HepG2 (cell line): ENCODE data around the gene TAF3. TPM values are rescaled to one million over a fixed set of nuclear protein-coding genes. Genes with fewer than 3 reads are reported as not detected.
A peak's percentile ranks its signal among the peaks of the same experiment; 100 is the strongest.

Experiments
- ARID2 ChIP-seq: sonication (generic); formaldehyde crosslinking; IDR thresholded peaks from 2 replicates; pipeline ENCODE4 v1.8.1; 2022; ENCODE audit warnings: mild to moderate bottlenecking, missing genetic modification reagents, borderline replicate concordance
- ATF1 ChIP-seq: IDR thresholded peaks from 2 replicates; pipeline ENCODE4 v1.6.1; 2016; ENCODE audit warnings: mild to moderate bottlenecking, control low read depth
- DPF2 ChIP-seq: sonication (generic); formaldehyde crosslinking; IDR thresholded peaks from 2 replicates; pipeline ENCODE4 v1.4.0; 2020; ENCODE audit warnings: mild to moderate bottlenecking, low read depth, missing genetic modification reagents, borderline replicate concordance
- FOXK2 ChIP-seq: fragments of 450-650 bp; IDR thresholded peaks from 2 replicates; pipeline ENCODE4 v1.6.1; 2016
- FOXP1 ChIP-seq, 2 experiments: fragments of 450-650 bp in 1 of 2; IDR thresholded peaks; 2 replicates each; pipeline ENCODE4 v1.6.1; 2017 to 2018; ENCODE audit warnings: antibody characterized with exemption in 1 of 2
- GFI1 ChIP-seq: sonication (generic); formaldehyde crosslinking; IDR thresholded peaks from 2 replicates; pipeline ENCODE4 v1.5.0; 2020; ENCODE audit warnings: missing genetic modification reagents, mild to moderate bottlenecking, borderline replicate concordance
- HOXA9 ChIP-seq: sonication (generic); formaldehyde crosslinking; IDR thresholded peaks from 2 replicates; pipeline ENCODE4 v1.8.1; 2022; ENCODE audit warnings: missing genetic modification reagents, mild to moderate bottlenecking, moderate library complexity, borderline replicate concordance
- JDP2 ChIP-seq: sonication (generic); formaldehyde crosslinking; IDR thresholded peaks from 2 replicates; pipeline ENCODE4 v1.8.1; 2022; ENCODE audit warnings: missing genetic modification reagents, borderline replicate concordance
- MED13 ChIP-seq: sonication (generic); formaldehyde crosslinking; IDR thresholded peaks from 2 replicates; pipeline ENCODE4 v1.5.0; 2020; ENCODE audit warnings: missing genetic modification reagents
- MTF2 ChIP-seq: sonication (generic); formaldehyde crosslinking; IDR thresholded peaks from 2 replicates; pipeline ENCODE4 v1.5.0; 2020; ENCODE audit warnings: missing genetic modification reagents, borderline replicate concordance
- MXI1 ChIP-seq: IDR thresholded peaks from 3 replicates; pipeline ENCODE4 v1.6.1; 2012; ENCODE audit warnings: low read depth, low read length, inconsistent platforms, borderline replicate concordance
- NFYC ChIP-seq: IDR thresholded peaks from 2 replicates; pipeline ENCODE4 v1.6.1; 2016; ENCODE audit warnings: missing genetic modification reagents, missing compliant biosample characterization
- NR1H2 ChIP-seq: sonication (generic); formaldehyde crosslinking; IDR thresholded peaks from 2 replicates; pipeline ENCODE4 v1.8.1; 2022; ENCODE audit warnings: low read depth, missing genetic modification reagents, borderline replicate concordance
- RORA ChIP-seq: sonication (generic); formaldehyde crosslinking; IDR thresholded peaks from 2 replicates; pipeline ENCODE4 v1.5.0; 2020; ENCODE audit warnings: mild to moderate bottlenecking, missing genetic modification reagents, moderate library complexity
- SNAPC2 ChIP-seq: sonication (generic); formaldehyde crosslinking; IDR thresholded peaks from 2 replicates; pipeline ENCODE4 v1.8.1; 2022; ENCODE audit warnings: mild to moderate bottlenecking, missing genetic modification reagents
- STAG1 ChIP-seq: sonication (generic); formaldehyde crosslinking; IDR thresholded peaks from 2 replicates; pipeline ENCODE4 v1.4.0; 2020; ENCODE audit warnings: missing genetic modification reagents
- SUZ12 ChIP-seq: fragments of 150-350 bp; IDR thresholded peaks from 2 replicates; pipeline ENCODE4 v1.6.1; 2014; ENCODE audit warnings: low read depth, low read length
- ZFP36L1 ChIP-seq: sonication (generic); formaldehyde crosslinking; IDR thresholded peaks from 2 replicates; pipeline ENCODE4 v1.8.0; 2022; ENCODE audit warnings: mild to moderate bottlenecking, missing genetic modification reagents, moderate library complexity
- ZNF24 ChIP-seq: fragments of 450-650 bp; IDR thresholded peaks from 2 replicates; pipeline ENCODE4 v1.6.1; 2017; ENCODE audit warnings: antibody characterized with exemption, mild to moderate bottlenecking
- ZNF441 ChIP-seq: sonication (generic); formaldehyde crosslinking; IDR thresholded peaks from 2 replicates; pipeline ENCODE4 v1.7.0; 2021; ENCODE audit warnings: missing genetic modification reagents, borderline replicate concordance
- ZNF549 ChIP-seq: sonication (generic); formaldehyde crosslinking; IDR thresholded peaks from 2 replicates; pipeline ENCODE4 v1.5.0; 2020; ENCODE audit warnings: missing genetic modification reagents
- ZNF782 ChIP-seq: sonication (generic); formaldehyde crosslinking; IDR thresholded peaks from 2 replicates; pipeline ENCODE4 v1.4.0; 2020; ENCODE audit warnings: missing genetic modification reagents, mild to moderate bottlenecking, borderline replicate concordance
- ZSCAN22 ChIP-seq: sonication (generic); formaldehyde crosslinking; IDR thresholded peaks from 2 replicates; pipeline ENCODE4 v1.4.0; 2020; ENCODE audit warnings: mild to moderate bottlenecking, missing genetic modification reagents
- polyA plus RNA-seq, 8 experiments: library from polyadenylated mRNA; depleted of rRNA in 3 of 8; stranded (reverse) in 7 of 8; unstranded in 1 of 8; fragments of >200 nt; fragmentation: Illumina TruSeq in 4 of 8; extraction: Trizol in 4 of 8; gene quantifications; 2 replicates each; pipeline versions ENCODE4 v1.2.1 to v1.2.3, GENCODE V29; 2011 to 2016; ENCODE audit warnings: low read depth in 4 of 8, missing spikeins in 1 of 8, mixed read lengths in 1 of 8; ENCODE audit not compliant: insufficient read depth in 1 of 8
- total RNA-seq, 5 experiments: library from RNA; depleted of rRNA; stranded (reverse); fragments of >200 nt; fragmentation: Illumina TruSeq; extraction: Trizol; gene quantifications; 2 replicates each; pipeline ENCODE4 v1.2.3, GENCODE V29; 2016; ENCODE audit warnings: low read depth in 1 of 5
- TF ChIP-seq, protein P1 (sequence below): sonication (generic); formaldehyde crosslinking; IDR thresholded peaks from 2 replicates; pipeline ENCODE4 v1.4.0; 2020; ENCODE audit warnings: missing genetic modification reagents
- TF ChIP-seq, protein P2 (sequence below): fragments of 450-650 bp; IDR thresholded peaks from 2 replicates; pipeline ENCODE4 v1.6.1; 2017; ENCODE audit warnings: mild to moderate bottlenecking
- TF ChIP-seq, protein P3 (sequence below): sonication (generic); formaldehyde crosslinking; IDR thresholded peaks from 2 replicates; pipeline ENCODE4 v1.9.0; 2021; ENCODE audit warnings: missing genetic modification reagents, borderline replicate concordance
- TF ChIP-seq, protein P4 (sequence below): sonication (generic); formaldehyde crosslinking; IDR thresholded peaks from 2 replicates; pipeline ENCODE4 v1.5.1; 2020; ENCODE audit warnings: missing genetic modification reagents, mild to moderate bottlenecking, borderline replicate concordance

TAF3 gene
- total and polyA plus RNA-seq, 2 of the 13 experiments (the other 11 are each of a cell fraction or from before 2014, with no cell fraction given), result 1.7 to 2.9 TPM

DNA sequence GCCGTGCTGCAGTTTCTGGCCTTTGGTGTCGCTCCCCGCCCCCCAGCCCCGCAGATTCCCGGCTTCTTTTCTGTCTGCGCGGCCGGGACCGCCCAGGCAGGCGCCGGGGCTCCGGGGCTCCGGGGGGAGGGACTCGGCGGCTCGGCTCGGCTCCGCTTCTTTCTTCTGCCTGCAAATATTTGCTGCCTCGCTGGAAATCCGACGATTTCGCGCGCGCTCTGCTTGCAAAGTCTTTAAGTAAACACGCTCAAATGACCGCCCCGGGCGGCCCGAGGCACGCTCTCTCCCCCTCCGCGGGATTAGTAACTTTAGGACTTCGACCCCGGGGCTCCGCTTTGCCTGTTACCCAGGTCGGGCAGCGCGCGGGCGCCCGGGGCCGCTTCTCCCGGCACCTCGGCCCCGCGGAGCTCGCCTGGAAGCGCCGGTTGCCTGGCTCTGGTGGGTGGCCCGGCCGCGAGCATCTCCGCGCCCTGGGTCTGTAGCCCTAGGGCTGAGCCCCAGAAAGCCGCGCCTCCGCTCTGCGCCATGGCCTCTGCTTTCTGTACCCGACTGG, 232.3 kb downstream of the TAF3 start (continued):
- TF ChIP-seq, protein P1, sequence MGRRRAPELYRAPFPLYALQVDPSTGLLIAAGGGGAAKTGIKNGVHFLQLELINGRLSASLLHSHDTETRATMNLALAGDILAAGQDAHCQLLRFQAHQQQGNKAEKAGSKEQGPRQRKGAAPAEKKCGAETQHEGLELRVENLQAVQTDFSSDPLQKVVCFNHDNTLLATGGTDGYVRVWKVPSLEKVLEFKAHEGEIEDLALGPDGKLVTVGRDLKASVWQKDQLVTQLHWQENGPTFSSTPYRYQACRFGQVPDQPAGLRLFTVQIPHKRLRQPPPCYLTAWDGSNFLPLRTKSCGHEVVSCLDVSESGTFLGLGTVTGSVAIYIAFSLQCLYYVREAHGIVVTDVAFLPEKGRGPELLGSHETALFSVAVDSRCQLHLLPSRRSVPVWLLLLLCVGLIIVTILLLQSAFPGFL (CRISPR knock-in tag), result no peak
- TF ChIP-seq ARID2 (CRISPR knock-in tag) (no peak), RORA (CRISPR knock-in tag) (no peak), FOXP1 (IDR thresholded peaks at IDR 0.05) (no peak), FOXP1 (CRISPR knock-in tag; IDR thresholded peaks at IDR 0.05) (peak; percentile 60; the same call in 1 of the 2 replicates), DPF2 (CRISPR knock-in tag) (no peak), NFYC (no peak), NR1H2 (CRISPR knock-in tag) (no peak), ZNF441 (peak; percentile 74; the same call in 1 of the 2 replicates), SUZ12 (no peak), GFI1 (peak; percentile 89), SNAPC2 (CRISPR knock-in tag) (no peak), ZNF549 (CRISPR knock-in tag) (peak; percentile 95), STAG1 (CRISPR knock-in tag) (0 out of 2 replicates have a peak, but pooled peaks have one; percentile 5), ATF1 (CRISPR knock-in tag) (no peak), MED13 (CRISPR knock-in tag) (no peak), FOXK2 (no peak), ZFP36L1 (CRISPR knock-in tag) (no peak), ZNF24 (no peak), ZSCAN22 (CRISPR knock-in tag) (no peak), JDP2 (CRISPR knock-in tag) (no peak), MXI1 (no peak), MTF2 (CRISPR knock-in tag) (no peak), HOXA9 (no peak), ZNF782 (CRISPR knock-in tag) (peak; percentile 37; the same call in 1 of the 2 replicates)
- TF ChIP-seq, protein P2, sequence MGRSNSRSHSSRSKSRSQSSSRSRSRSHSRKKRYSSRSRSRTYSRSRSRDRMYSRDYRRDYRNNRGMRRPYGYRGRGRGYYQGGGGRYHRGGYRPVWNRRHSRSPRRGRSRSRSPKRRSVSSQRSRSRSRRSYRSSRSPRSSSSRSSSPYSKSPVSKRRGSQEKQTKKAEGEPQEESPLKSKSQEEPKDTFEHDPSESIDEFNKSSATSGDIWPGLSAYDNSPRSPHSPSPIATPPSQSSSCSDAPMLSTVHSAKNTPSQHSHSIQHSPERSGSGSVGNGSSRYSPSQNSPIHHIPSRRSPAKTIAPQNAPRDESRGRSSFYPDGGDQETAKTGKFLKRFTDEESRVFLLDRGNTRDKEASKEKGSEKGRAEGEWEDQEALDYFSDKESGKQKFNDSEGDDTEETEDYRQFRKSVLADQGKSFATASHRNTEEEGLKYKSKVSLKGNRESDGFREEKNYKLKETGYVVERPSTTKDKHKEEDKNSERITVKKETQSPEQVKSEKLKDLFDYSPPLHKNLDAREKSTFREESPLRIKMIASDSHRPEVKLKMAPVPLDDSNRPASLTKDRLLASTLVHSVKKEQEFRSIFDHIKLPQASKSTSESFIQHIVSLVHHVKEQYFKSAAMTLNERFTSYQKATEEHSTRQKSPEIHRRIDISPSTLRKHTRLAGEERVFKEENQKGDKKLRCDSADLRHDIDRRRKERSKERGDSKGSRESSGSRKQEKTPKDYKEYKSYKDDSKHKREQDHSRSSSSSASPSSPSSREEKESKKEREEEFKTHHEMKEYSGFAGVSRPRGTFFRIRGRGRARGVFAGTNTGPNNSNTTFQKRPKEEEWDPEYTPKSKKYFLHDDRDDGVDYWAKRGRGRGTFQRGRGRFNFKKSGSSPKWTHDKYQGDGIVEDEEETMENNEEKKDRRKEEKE, result no peak
- TF ChIP-seq, protein P3, sequence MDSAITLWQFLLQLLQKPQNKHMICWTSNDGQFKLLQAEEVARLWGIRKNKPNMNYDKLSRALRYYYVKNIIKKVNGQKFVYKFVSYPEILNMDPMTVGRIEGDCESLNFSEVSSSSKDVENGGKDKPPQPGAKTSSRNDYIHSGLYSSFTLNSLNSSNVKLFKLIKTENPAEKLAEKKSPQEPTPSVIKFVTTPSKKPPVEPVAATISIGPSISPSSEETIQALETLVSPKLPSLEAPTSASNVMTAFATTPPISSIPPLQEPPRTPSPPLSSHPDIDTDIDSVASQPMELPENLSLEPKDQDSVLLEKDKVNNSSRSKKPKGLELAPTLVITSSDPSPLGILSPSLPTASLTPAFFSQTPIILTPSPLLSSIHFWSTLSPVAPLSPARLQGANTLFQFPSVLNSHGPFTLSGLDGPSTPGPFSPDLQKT (CRISPR knock-in tag), result no peak
- TF ChIP-seq, protein P4, sequence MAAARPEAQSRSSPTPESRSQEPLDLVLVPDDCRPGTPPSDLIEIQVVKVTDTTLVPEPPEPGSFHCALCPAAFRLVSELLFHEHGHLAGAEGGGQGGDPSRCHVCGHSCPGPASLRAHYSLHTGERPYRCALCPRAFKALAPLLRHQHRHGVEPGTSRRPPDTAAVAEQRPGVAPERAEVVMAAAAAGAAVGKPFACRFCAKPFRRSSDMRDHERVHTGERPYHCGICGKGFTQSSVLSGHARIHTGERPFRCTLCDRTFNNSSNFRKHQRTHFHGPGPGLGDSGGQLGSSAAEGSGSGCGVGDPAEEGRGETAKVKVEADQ (CRISPR knock-in tag), result no peak
